ENCODE data around the gene MRPL50.
A peak's percentile ranks its signal among the peaks of the same experiment; 100 is the strongest.

MRPL50 gene

GRCh38 chr9:101376111-101376848, 22.1 kb downstream of the MRPL50 start:
- H3K36me3 ChIP-seq (ENCODE audit: control insufficient read depth in 2 of 2, insufficient read depth in 1 of 2, low read length in 2 of 2), result no peaks in the 10 kb centered on the region
- CTCF ChIA-PET, result interaction anchor here (3.8 kb wide), 1 partner anchor 12 kb away, joined by 23 read pairs; no protein-coding TSS in a partner anchor
- no peaks in the 10 kb centered on the region for H3K9me3 ChIP-seq (ENCODE audit: control insufficient read depth, insufficient read depth, low read depth, low read length)
- H3K4me1 ChIP-seq (ENCODE audit: control insufficient read depth, insufficient read depth, low read length), result no peaks in the 10 kb centered on the region
- no peak overlapping the region for H3K27ac ChIP-seq (ENCODE audit: extremely low read depth, low read depth, low read length)
- H3K4me3 ChIP-seq (ENCODE audit: low read depth, low read length), result no peak overlapping the region
- POLR2A ChIA-PET, result no interaction called here
- no peak for TF ChIP-seq ZSCAN18 (tag by site-specific recombination; IDR thresholded peaks at IDR 0.05)
- peak; percentile 63 for TF ChIP-seq ZFHX2 (tag by site-specific recombination; conservative IDR thresholded peaks at IDR 0.05)
- no peak for TF ChIP-seq ZSCAN16 (tag by site-specific recombination; IDR thresholded peaks at IDR 0.05)
- TF ChIP-seq EGR2 (tag by site-specific recombination; IDR thresholded peaks at IDR 0.05; ENCODE audit: low read depth), result peak; percentile 63
- TF ChIP-seq KLF7 (tag by site-specific recombination; IDR thresholded peaks at IDR 0.05; ENCODE audit: borderline replicate concordance), result no peak
- no peak for TF ChIP-seq ZNF544 (tag by site-specific recombination; IDR thresholded peaks at IDR 0.05)
- TF ChIP-seq ZNF558 (tag by site-specific recombination; IDR thresholded peaks at IDR 0.05), result no peak
- no peak for TF ChIP-seq ZNF404 (tag by site-specific recombination; IDR thresholded peaks at IDR 0.05)
- no peak for TF ChIP-seq ZIC2 (tag by site-specific recombination; IDR thresholded peaks at IDR 0.05)

- ChIA-PET CTCF (no interaction called here), POLR2A (no interaction called here)
- TF ChIP-seq IKZF3 (tag by site-specific recombination; IDR thresholded peaks at IDR 0.05) (no peak), PRDM6 (tag by site-specific recombination; IDR thresholded peaks at IDR 0.05) (no peak), KLF1 (tag by site-specific recombination; IDR thresholded peaks at IDR 0.05) (no peak), ZNF664 (tag by site-specific recombination; IDR thresholded peaks at IDR 0.05) (no peak), ZNF654 (tag by site-specific recombination; IDR thresholded peaks at IDR 0.05; ENCODE audit: low read depth) (no peak), ZBTB49 (tag by site-specific recombination; IDR thresholded peaks at IDR 0.05; ENCODE audit: low read depth) (no peak), YY2 (tag by site-specific recombination; IDR thresholded peaks at IDR 0.05) (no peak), ZBTB44 (tag by site-specific recombination; IDR thresholded peaks at IDR 0.05) (no peak), KLF17 (tag by site-specific recombination; IDR thresholded peaks at IDR 0.05) (no peak), ZFP3 (tag by site-specific recombination; IDR thresholded peaks at IDR 0.05; ENCODE audit: low read depth) (no peak), GFI1B (tag by site-specific recombination; IDR thresholded peaks at IDR 0.05) (no peak), ZNF121 (tag by site-specific recombination; IDR thresholded peaks at IDR 0.05) (no peak), ZNF776 (tag by site-specific recombination; IDR thresholded peaks at IDR 0.05; ENCODE audit: borderline replicate concordance) (no peak), ZNF670 (tag by site-specific recombination; IDR thresholded peaks at IDR 0.05; ENCODE audit: low read depth) (no peak), ZNF830 (tag by site-specific recombination; IDR thresholded peaks at IDR 0.05; ENCODE audit: low read depth) (no peak), PRDM4 (tag by site-specific recombination; IDR thresholded peaks at IDR 0.05) (no peak)
These were observed 22.9 kb downstream of the MRPL50 start for GRCh38 chr9:101375546-101375945.

More at GRCh38 chr9:101375546-101375945, 22.9 kb downstream of the MRPL50 start:
- Histone ChIP-seq H3K36me3 (ENCODE audit: control insufficient read depth in 2 of 2, insufficient read depth in 1 of 2, low read length in 2 of 2) (no peaks in the 10 kb centered on the region), H3K9me3 (ENCODE audit: control insufficient read depth, insufficient read depth, low read depth, low read length) (no peaks in the 10 kb centered on the region), H3K4me1 (ENCODE audit: control insufficient read depth, insufficient read depth, low read length) (no peaks in the 10 kb centered on the region), H3K4me3 (ENCODE audit: low read depth, low read length) (no peak overlapping the region), H3K27ac (ENCODE audit: extremely low read depth, low read depth, low read length) (no peak overlapping the region)

Data from HEK293 (cell line).